Muscle of leg (tissue), 11 donors: ENCODE measurements around the gene ATP6V0D1. TPM values are rescaled to one million over a fixed set of nuclear protein-coding genes. Genes with fewer than 3 reads are reported as not detected.
A peak's percentile ranks its signal among the peaks of the same experiment; 100 is the strongest.

Experiments used
- DNase-seq: peaks from one replicate; pipeline ENCODE4 v3.0.0; 2013
- H3K27ac ChIP-seq: one replicate; pipeline ENCODE4 v1.5.1; 2013; ENCODE audit warnings: mild to moderate bottlenecking, low read length, control low read depth
- H3K27me3 ChIP-seq: one replicate; pipeline ENCODE4 v1.6.1; 2013; ENCODE audit warnings: low read length; ENCODE audit not compliant: control insufficient read depth, insufficient read depth
- H3K36me3 ChIP-seq: one replicate; pipeline ENCODE4 v1.6.1; 2013; ENCODE audit warnings: low read length; ENCODE audit not compliant: control insufficient read depth, insufficient read depth
- H3K4me1 ChIP-seq: one replicate; pipeline ENCODE4 v1.6.1; 2013; ENCODE audit warnings: low read length; ENCODE audit not compliant: control insufficient read depth, insufficient read depth
- H3K4me3 ChIP-seq: one replicate; pipeline ENCODE4 v1.5.1; 2013; ENCODE audit warnings: low read length, control low read depth
- H3K9me3 ChIP-seq: replicated peaks from 2 replicates; pipeline ENCODE4 v1.6.1; 2013; ENCODE audit warnings: low read depth, low read length; ENCODE audit not compliant: control insufficient read depth
- WGBS: methylation state at CpG from one replicate; pipeline ENCODE4 v1.1.5; 2013; ENCODE audit warnings: missing lambda C conversion rate; ENCODE audit not compliant: insufficient coverage; 5-methylcytosine and 5-hydroxymethylcytosine counted together
- polyA plus RNA-seq, 8 donors: library from polyadenylated mRNA; unstranded; fragments of 120-200 nt; gene quantifications; one replicate each; pipeline versions ENCODE4 v1.2.1 to v1.2.3, GENCODE V29; 2013; ENCODE audit warnings: inconsistent platforms in 1 of 8, low replicate concordance in 1 of 8; ENCODE audit not compliant: insufficient read length in 8 of 8, insufficient read depth in 1 of 8
- total RNA-seq: library from RNA; stranded (reverse); fragments of 120-200 nt; gene quantifications from one replicate; pipeline ENCODE4 v1.2.4, GENCODE V29; 2013

ATP6V0D1 gene
- total and polyA plus RNA-seq, 9 donors, result 43.5 to 69.0 (median 66.2) TPM

GRCh38 chr16:67398546-67399217, 82.3 kb downstream of the ATP6V0D1 start:
- Histone ChIP-seq H3K4me1 (peaks cover 95% of the 10 kb centered on the region), H3K27ac (peak overlapping the region; percentile 93), H3K4me3 (peak overlapping the region; percentile 2), H3K27me3 (no peaks in the 10 kb centered on the region), H3K36me3 (no peaks in the 10 kb centered on the region), H3K9me3 (no peaks in the 10 kb centered on the region)
- 87% methylated on average over 19 of the region's 19 CpGs for WGBS
- no peak for DNase-seq

GRCh38 chr16:67397812-67398545, 83.0 kb downstream of the ATP6V0D1 start:
- H3K27ac ChIP-seq, result peak overlapping the region; percentile 93
- no peak for DNase-seq
- no peaks in the 10 kb centered on the region for H3K9me3 ChIP-seq
- H3K36me3 ChIP-seq, result no peaks in the 10 kb centered on the region
- H3K27me3 ChIP-seq, result no peaks in the 10 kb centered on the region
- peaks cover 95% of the 10 kb centered on the region for H3K4me1 ChIP-seq
- WGBS, result 85% methylated on average over 15 of the region's 22 CpGs
- H3K4me3 ChIP-seq, result no peak overlapping the region

GRCh38 chr16:67397036-67397801, 83.7 kb downstream of the ATP6V0D1 start:
- peak; percentile 81 for DNase-seq
- peaks cover 97% of the 10 kb centered on the region for H3K4me1 ChIP-seq

GRCh38 chr16:67396159-67397035, 84.6 kb downstream of the ATP6V0D1 start:
- Histone ChIP-seq H3K4me1 (peaks cover 97% of the 10 kb centered on the region), H3K27ac (peak overlapping the region; percentile 88), H3K36me3 (no peaks in the 10 kb centered on the region), H3K27me3 (no peaks in the 10 kb centered on the region), H3K9me3 (no peaks in the 10 kb centered on the region), H3K4me3 (peak overlapping the region; percentile 14)
- WGBS, result 11% methylated on average over 23 of the region's 31 CpGs
- DNase-seq, result peak; percentile 98

More at GRCh38 chr16:67397036-67397801, 83.7 kb downstream of the ATP6V0D1 start:
- H3K36me3 ChIP-seq, result no peaks in the 10 kb centered on the region
- peak overlapping the region; percentile 88 for H3K27ac ChIP-seq
- 77% methylated on average over 5 of the region's 15 CpGs for WGBS
- no peaks in the 10 kb centered on the region for H3K9me3 ChIP-seq
- no peak overlapping the region for H3K4me3 ChIP-seq
- H3K27me3 ChIP-seq, result no peaks in the 10 kb centered on the region

GRCh38 chr16:67395458-67396158, 85.3 kb downstream of the ATP6V0D1 start:
- peaks cover 2% of the 10 kb centered on the region for H3K36me3 ChIP-seq
- peak overlapping the region; percentile 14 for H3K4me3 ChIP-seq
- H3K9me3 ChIP-seq, result no peaks in the 10 kb centered on the region
- no peaks in the 10 kb centered on the region for H3K27me3 ChIP-seq
- 64% methylated on average over 10 of the region's 13 CpGs for WGBS
- peak; percentile 62 for DNase-seq
- peaks cover 97% of the 10 kb centered on the region for H3K4me1 ChIP-seq
- H3K27ac ChIP-seq, result peak overlapping the region; percentile 88

GRCh38 chr16:67395105-67395457, 85.9 kb downstream of the ATP6V0D1 start:
- WGBS, result 36% methylated on average over 4 of the region's 10 CpGs

GRCh38 chr16:67394155-67395104, 86.5 kb downstream of the ATP6V0D1 start:
- WGBS, result 12% methylated on average over 78 of the region's 88 CpGs
- Histone ChIP-seq H3K27ac (peak overlapping the region; percentile 88), H3K4me1 (peaks cover 97% of the 10 kb centered on the region), H3K36me3 (peaks cover 14% of the 10 kb centered on the region), H3K27me3 (no peaks in the 10 kb centered on the region), H3K9me3 (no peaks in the 10 kb centered on the region), H3K4me3 (peak overlapping the region; percentile 50)
- peak; percentile 68 for DNase-seq

More at GRCh38 chr16:67395105-67395457, 85.9 kb downstream of the ATP6V0D1 start:
- Histone ChIP-seq H3K9me3 (no peaks in the 10 kb centered on the region), H3K27me3 (no peaks in the 10 kb centered on the region), H3K4me3 (peak overlapping the region; percentile 22), H3K27ac (peak overlapping the region; percentile 88), H3K36me3 (peaks cover 7% of the 10 kb centered on the region), H3K4me1 (peaks cover 97% of the 10 kb centered on the region)
- DNase-seq, result no peak

GRCh38 chr16:67393788-67394154, 87.2 kb downstream of the ATP6V0D1 start:
- Histone ChIP-seq H3K4me1 (peaks cover 96% of the 10 kb centered on the region), H3K36me3 (peaks cover 16% of the 10 kb centered on the region), H3K27me3 (no peaks in the 10 kb centered on the region), H3K27ac (peak overlapping the region; percentile 88), H3K9me3 (no peaks in the 10 kb centered on the region), H3K4me3 (peak overlapping the region; percentile 50)
- DNase-seq, result peak; percentile 60
- 6% methylated on average over 15 of the region's 20 CpGs for WGBS
